Ectodermal cell (in vitro differentiated cells): ENCODE results near the gene ZNF202. TPM values are rescaled to one million over a fixed set of nuclear protein-coding genes. Genes with fewer than 3 reads are reported as not detected.

Experiments
- H3K27ac ChIP-seq: 2 replicates; pipeline ENCODE4 v1.7.0; 2013; ENCODE audit warnings: mild to moderate bottlenecking, low read depth, low read length; ENCODE audit not compliant: insufficient read depth, poor library complexity, severe bottlenecking
- H3K27me3 ChIP-seq: 2 replicates; pipeline ENCODE4 v1.7.0; 2013; ENCODE audit warnings: mild to moderate bottlenecking, low read length; ENCODE audit not compliant: insufficient read depth, control insufficient read depth, poor library complexity, severe bottlenecking
- H3K36me3 ChIP-seq: one replicate; pipeline ENCODE4 v1.7.0; 2013; ENCODE audit warnings: low read length; ENCODE audit not compliant: control insufficient read depth, insufficient read depth
- H3K4me1 ChIP-seq: one replicate; pipeline ENCODE4 v1.7.0; 2013; ENCODE audit warnings: low read length; ENCODE audit not compliant: control insufficient read depth, insufficient read depth
- H3K4me3 ChIP-seq: 2 replicates; pipeline ENCODE4 v1.7.0; 2013; ENCODE audit warnings: low read depth, low read length, control low read depth; ENCODE audit not compliant: insufficient read depth
- H3K9me3 ChIP-seq: 2 replicates; pipeline ENCODE4 v1.7.0; 2013; ENCODE audit warnings: mild to moderate bottlenecking, low read length, moderate library complexity; ENCODE audit not compliant: control insufficient read depth
- WGBS, 2 experiments: methylation state at CpG; one replicate each; pipeline ENCODE4 v1.1.7; 2013; ENCODE audit warnings: missing lambda C conversion rate in 2 of 2; 5-methylcytosine and 5-hydroxymethylcytosine counted together
- polyA plus RNA-seq, 4 experiments: library from polyadenylated mRNA; stranded (reverse); fragments of 50-300 nt; gene quantifications; one replicate each; pipeline ENCODE4 v1.2.3, GENCODE V29; 2013

The ZNF202 gene
- 22.7 TPM for polyA plus RNA-seq (2013, experiment 1 of 4)
- polyA plus RNA-seq (2013, experiment 2 of 4): 22.9 TPM
- 14.3 TPM for polyA plus RNA-seq (2013, experiment 3 of 4)
- polyA plus RNA-seq (2013, experiment 4 of 4): 15.6 TPM

DNA sequence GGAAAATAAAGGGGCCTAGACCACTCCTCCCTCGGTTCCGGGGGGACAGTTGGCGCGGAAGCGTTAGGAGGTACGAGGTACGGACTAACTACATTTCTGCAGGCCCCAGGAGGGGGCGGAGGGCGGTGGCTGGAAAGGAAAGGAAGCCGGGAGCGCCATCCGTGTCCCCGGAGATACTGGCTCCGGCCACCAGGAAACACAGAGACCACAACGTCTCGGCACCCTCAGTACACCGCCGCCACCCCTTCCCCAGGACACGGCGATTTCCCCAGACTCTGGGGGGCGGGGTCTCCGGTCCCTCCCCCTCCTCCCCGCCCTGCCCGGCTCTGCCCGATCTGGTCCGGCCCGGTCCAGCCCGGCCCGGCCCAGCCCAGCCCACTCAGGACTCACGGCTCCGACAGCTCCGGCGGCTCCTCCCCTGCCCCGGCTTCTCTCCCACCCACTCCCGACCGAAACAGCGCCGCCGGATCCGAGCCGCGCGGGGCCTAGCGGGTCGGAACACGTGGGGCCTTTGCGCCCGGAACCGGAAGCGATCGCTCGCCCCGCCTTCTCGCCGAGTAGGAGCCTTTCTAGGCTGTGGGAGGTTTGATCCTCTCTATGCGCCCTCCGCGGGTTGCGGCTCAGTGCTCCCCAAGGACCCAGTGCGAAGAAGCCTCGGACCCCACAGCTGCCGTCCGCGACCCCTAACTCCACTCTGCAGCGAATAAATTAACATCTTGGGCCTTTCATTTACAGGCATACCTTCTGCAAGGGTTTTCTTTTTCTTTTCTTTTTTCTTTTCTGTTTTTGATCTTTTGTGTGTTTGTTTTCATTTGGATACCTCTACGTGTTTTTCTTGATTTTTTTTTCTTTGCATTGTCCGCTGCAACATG, at the start of gene ZNF202:
Gene ZNF202 (minus strand): TSS at position 502 of the 872 bp plus-strand sequence. CDS start 10,772 bp downstream, outside the sequence.
- 0% methylated on average over 67 of the region's 67 CpGs for WGBS, 2 experiments
- H3K9me3 ChIP-seq: no peaks in the 10 kb centered on the region
- peaks cover 27% of the 10 kb centered on the region for H3K36me3 ChIP-seq
- H3K27ac ChIP-seq: peak within 1 kb of the TSS; percentile 53
- no peaks in the 10 kb centered on the region for H3K27me3 ChIP-seq
- H3K4me3 ChIP-seq: peak within 1 kb of the TSS; percentile 63
- H3K4me1 ChIP-seq: peaks cover 12% of the 10 kb centered on the region

DNA sequence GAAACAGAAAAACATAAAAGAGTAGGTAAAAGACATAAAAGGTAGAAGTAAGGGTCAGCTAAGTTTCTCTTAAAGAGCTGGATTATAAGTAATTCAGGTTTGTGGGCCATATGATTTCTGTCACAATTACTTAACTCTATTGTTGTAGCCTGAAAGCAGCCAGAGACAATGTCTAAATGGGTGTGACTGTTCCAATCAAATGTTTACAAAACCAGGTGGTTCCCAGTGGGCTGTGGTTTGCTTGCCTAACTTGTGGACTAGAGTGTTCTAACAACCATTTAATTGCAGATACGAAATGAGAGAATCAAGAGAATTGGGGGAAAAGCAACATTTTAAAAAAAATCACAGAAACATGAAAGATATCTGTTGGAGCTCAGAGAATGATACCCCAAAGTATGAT, 42.1 kb upstream of the ZNF202 start:
- WGBS, 2 experiments: 100% methylated on average over 1 of the region's 1 CpG; no CpG with 5 or more reads in 1 of the 2 experiments
- no peaks in the 10 kb centered on the region for H3K36me3 ChIP-seq

DNA sequence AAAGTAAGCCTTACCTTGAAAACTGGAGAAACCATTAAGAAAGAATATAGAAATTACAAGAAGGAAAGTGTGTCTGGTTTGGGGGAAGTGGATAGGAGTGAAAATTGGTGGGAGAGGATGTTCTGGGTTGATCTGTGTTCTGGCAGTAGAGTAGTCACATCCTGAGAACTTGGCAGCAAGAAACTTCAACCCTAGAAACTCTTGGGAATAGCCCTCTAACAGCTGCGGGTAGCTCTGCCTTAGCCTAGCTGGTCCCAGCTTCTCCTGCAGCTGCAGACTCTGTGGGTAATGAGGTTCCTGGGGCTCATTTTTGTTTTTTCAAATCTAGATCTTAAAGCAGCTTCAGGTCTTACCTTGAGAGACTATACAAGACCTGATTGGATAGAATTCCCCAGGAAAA, 37.1 kb upstream of the ZNF202 start:
- Histone ChIP-seq H3K9me3 (no peaks in the 10 kb centered on the region), H3K27me3 (no peaks in the 10 kb centered on the region), H3K27ac (no peak overlapping the region), H3K36me3 (no peaks in the 10 kb centered on the region), H3K4me3 (no peak overlapping the region), H3K4me1 (no peaks in the 10 kb centered on the region)
- 88 to 89% methylated on average over 1 of the region's 1 CpG for WGBS, 2 experiments

More for the DNA sequence above, 42.1 kb upstream of the ZNF202 start:
- Histone ChIP-seq H3K27me3 (no peaks in the 10 kb centered on the region), H3K27ac (no peak overlapping the region), H3K4me3 (no peak overlapping the region), H3K4me1 (no peaks in the 10 kb centered on the region), H3K9me3 (no peaks in the 10 kb centered on the region)

DNA sequence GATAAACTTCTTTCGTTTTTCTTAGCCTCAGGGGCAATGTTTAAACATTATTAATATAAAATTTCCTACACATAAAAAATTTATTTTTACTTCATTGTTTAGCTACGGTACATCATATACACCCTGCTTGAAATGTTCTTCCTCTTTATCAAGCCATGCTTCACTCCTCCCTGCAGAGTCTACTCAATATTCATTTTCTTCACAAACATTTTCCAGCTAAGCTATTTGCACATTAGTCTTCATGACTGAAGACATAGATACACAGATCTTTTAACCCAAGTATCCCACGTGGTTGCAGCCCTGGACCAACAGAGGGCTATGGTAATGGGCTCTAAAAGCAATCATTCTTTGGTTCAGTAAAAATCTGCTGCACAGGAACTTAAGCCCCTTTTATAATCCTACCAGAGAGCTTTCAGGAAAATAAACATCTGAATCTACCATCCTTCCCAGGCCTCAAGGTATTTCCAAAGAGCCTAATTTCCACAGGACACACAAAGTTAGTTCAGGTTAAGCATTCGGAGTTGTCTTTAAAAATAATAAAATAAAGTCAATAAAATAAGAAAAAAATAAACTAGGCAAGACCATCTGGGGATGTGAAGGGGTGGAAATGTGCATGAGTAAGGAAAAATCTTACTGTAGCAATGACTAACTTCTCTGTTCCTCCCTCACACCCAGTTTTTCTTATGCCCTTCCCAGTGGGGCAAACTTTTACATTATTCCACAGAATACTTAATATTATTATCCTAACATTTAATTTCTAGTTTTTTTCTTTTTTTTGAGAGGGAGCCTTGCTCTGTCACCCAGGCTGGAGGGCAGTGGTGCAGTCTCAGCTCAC, 34.5 kb upstream of the ZNF202 start:
- Histone ChIP-seq H3K36me3 (no peaks in the 10 kb centered on the region), H3K4me3 (no peak overlapping the region), H3K4me1 (no peaks in the 10 kb centered on the region), H3K27ac (peak overlapping the region; percentile 8), H3K9me3 (no peaks in the 10 kb centered on the region), H3K27me3 (no peaks in the 10 kb centered on the region)
- WGBS, 2 experiments: 20 to 28% methylated on average over 2 to 4 of the region's 4 CpGs

DNA sequence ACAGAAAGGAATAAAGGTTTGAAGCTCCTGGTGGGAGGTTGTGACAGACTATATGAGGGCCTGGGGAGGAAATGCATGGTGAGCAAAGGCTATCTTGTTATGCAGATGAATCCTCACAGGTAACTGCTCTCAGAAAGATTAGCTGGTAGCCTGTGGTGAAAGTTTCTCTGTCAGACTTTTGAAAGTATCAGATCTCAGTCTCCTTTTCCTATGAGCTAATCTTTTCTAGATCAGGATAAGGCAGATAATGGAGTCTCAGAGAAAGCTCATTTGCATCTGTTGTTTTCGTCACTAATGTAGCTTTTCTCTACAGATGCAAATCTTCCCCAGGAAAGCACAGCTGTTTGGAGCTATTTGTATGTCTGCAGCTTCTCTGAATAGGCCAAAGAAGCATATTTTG, 33.8 kb upstream of the ZNF202 start:
- H3K9me3 ChIP-seq: no peaks in the 10 kb centered on the region
- H3K4me1 ChIP-seq: no peaks in the 10 kb centered on the region
- H3K36me3 ChIP-seq: no peaks in the 10 kb centered on the region
- H3K27ac ChIP-seq: no peak overlapping the region
- H3K4me3 ChIP-seq: no peak overlapping the region
- whole genome bisulfite sequencing, 2 experiments: 26 to 42% methylated on average over 1 of the region's 1 CpG
- H3K27me3 ChIP-seq: no peaks in the 10 kb centered on the region

DNA sequence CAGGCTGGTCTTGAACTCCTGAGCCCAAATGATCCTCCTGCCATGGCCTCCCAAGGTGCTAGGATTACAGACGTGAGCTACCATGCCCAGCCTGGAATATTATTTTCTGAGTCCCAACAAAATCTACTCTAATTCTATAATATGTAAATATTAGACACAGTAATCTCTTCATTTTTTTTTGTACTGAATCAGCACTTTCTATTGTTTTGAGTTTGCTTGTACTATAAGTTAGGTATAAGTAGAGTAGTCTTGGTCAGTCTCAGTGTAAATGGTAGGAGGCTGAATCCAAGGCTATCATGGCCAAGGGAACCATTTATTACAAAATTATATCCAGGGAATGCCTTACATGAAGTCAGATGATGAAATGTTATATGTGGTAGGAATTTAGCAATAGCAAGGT, 32.5 kb upstream of the ZNF202 start:
- Histone ChIP-seq H3K4me1 (no peaks in the 10 kb centered on the region), H3K9me3 (no peaks in the 10 kb centered on the region), H3K4me3 (no peak overlapping the region), H3K27me3 (no peaks in the 10 kb centered on the region), H3K27ac (no peak overlapping the region), H3K36me3 (no peaks in the 10 kb centered on the region)
- 83 to 90% methylated on average over 1 of the region's 1 CpG for WGBS, 2 experiments

DNA sequence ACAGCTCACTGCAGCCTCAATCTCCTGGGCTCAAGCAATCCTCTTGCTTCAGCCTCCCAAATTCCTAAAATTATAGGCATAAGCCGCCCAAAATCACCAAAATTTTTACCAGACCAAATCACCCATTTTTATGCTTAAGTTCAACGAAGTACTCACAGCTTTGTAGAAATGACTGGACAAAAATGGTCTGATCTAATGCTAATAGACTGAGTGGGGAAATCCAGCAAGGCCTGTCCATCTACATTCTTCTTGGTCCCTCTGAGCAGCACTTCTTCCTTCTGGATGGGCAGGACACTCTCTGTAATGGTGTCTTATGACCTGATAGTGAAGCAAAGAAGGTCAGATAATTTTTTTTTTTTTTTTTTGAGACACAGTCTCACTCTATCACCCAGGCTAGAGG, 31.6 kb upstream of the ZNF202 start:
- 78 to 89% methylated on average over 2 of the region's 2 CpGs for WGBS, 2 experiments

DNA sequence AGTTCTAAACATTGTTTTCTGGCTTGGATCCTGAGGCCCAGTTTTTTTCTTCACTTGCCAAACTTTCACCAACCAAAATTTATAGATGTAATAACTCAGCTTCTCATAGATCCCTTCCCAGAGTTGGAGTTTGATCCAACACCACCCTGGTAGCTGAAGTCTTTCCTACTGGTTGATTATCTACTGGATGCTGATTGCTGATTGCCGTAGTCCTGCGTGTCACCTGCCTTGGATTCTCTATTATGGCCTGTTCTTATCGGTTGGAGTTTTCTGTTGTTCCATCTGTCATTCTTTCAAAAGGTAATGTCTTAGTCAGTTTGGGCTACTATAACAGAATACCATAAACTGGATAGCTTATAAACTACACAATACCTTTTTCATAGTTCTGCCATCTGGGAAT, 30.2 kb upstream of the ZNF202 start:
- 86 to 89% methylated on average over 3 of the region's 3 CpGs for WGBS, 2 experiments
- Histone ChIP-seq H3K9me3 (no peaks in the 10 kb centered on the region), H3K27ac (no peak overlapping the region)

More for the DNA sequence above, 31.6 kb upstream of the ZNF202 start:
- Histone ChIP-seq H3K27ac (no peak overlapping the region), H3K4me3 (no peak overlapping the region), H3K4me1 (no peaks in the 10 kb centered on the region), H3K27me3 (no peaks in the 10 kb centered on the region), H3K36me3 (no peaks in the 10 kb centered on the region), H3K9me3 (no peaks in the 10 kb centered on the region)

DNA sequence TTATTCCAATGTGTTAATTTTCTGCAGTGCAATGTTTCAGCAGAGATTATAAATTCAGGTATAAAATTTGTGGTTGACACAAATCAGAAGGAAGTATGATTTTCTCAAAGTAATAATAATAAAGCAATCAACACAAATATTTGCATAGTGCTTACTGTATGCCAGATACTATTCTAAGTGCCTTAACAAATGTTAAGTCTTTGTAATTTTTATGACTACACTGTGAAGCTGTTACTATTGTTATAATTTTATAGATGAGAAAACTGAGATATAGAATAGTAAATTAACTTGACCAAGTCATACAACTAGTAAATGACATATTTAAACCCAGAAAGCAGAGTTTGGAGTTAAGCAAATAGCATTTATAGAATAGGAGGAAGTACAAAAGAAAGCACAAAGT, 29.3 kb upstream of the ZNF202 start:
- no peaks in the 10 kb centered on the region for H3K4me1 ChIP-seq
- no peak overlapping the region for H3K4me3 ChIP-seq
- H3K9me3 ChIP-seq: no peaks in the 10 kb centered on the region
- no peaks in the 10 kb centered on the region for H3K27me3 ChIP-seq
- H3K27ac ChIP-seq: no peak overlapping the region
- no peaks in the 10 kb centered on the region for H3K36me3 ChIP-seq

More for the DNA sequence above, 30.2 kb upstream of the ZNF202 start:
- no peak overlapping the region for H3K4me3 ChIP-seq
- no peaks in the 10 kb centered on the region for H3K4me1 ChIP-seq
- H3K27me3 ChIP-seq: no peaks in the 10 kb centered on the region
- H3K36me3 ChIP-seq: no peaks in the 10 kb centered on the region

DNA sequence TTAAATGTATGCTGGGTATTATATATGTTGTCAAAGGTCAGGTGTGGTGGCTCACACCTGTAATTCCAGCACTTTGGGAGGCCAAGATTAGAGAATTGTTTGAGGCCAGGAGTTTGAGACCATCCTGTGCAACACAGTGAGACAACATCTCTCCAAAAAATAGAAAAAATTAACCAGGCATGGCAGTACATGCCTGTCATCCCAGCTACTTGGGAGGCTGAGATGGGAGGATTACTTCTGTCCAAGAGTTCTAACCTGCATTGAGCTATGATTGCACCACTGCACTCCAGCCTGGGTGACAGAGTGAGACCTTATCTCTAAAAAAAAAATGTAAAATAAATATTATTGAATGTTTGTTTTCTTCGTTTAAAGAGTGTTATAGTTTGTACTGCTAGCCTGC, 24.1 kb upstream of the ZNF202 start:
- 67% methylated on average over 1 of the region's 1 CpG; no CpG with 5 or more reads in 1 of the 2 experiments for WGBS, 2 experiments
- Histone ChIP-seq H3K27ac (no peak overlapping the region), H3K9me3 (no peaks in the 10 kb centered on the region), H3K36me3 (no peaks in the 10 kb centered on the region), H3K4me1 (no peaks in the 10 kb centered on the region), H3K27me3 (no peaks in the 10 kb centered on the region), H3K4me3 (no peak overlapping the region)
